COLO829 (cell line): ENCODE data around the gene OR10K2.
"Not testable (repeated sequence)": the region's sequence is repeated elsewhere in the genome, so short reads cannot be mapped to it uniquely, and the experiment has no call there.

Experiments
- DNase-seq: peaks from one replicate; pipeline ENCODE4 v3.0.0; 2012; ENCODE audit warnings: low spot score

OR10K2 gene, protein sequence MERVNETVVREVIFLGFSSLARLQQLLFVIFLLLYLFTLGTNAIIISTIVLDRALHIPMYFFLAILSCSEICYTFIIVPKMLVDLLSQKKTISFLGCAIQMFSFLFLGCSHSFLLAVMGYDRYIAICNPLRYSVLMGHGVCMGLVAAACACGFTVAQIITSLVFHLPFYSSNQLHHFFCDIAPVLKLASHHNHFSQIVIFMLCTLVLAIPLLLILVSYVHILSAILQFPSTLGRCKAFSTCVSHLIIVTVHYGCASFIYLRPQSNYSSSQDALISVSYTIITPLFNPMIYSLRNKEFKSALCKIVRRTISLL

DNA sequence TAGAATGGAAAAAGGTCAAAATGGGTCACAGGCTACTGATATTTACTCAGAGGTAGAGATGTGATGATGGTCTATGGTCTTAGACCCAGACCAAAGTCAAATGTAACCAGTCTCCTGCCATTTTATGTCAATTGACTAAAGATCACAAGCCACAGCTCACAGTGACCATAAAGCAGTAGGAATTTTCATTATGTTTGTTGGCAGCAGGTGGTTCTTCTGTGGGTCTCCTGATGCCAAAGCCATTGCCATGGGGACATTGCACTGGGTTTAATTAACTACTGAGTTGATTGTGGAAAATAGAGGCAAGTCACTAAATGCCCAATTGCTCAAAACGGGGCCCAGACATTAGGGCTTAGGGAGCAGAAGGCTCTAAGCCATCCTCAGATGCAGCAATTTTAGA lies at the start of gene OR10K2:
Gene OR10K2, minus strand, starts transcription at position 101 of the 400 bp plus-strand sequence. CDS start 5,371 bp downstream, outside the sequence.
- no peak for DNase-seq

DNA sequence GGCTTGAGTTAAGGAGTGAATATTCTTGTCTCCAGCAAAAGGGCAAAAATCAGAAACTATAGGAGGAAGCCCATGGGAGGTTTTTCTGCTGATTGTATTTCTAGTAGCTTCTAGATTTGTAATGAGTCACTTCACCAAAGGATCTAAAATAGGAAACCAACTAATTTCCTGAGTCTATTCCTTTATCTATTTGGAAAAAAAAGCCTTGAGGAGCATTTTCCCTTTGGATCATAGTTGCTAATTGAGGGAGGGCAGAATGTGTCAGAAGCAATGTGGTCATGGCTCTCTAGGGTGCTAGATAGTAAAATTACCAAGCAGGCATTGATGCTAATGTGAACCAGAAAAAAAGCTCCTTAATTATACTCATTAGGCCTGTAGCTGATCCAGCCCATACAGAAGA lies 45.9 kb upstream of the OR10K2 start, which contains the start of gene OR10R2:
Gene OR10R2, plus strand, starts transcription at position 301 of the 400 bp plus-strand sequence. CDS start 106 bp downstream, outside the sequence.
- no peak for DNase-seq

DNA sequence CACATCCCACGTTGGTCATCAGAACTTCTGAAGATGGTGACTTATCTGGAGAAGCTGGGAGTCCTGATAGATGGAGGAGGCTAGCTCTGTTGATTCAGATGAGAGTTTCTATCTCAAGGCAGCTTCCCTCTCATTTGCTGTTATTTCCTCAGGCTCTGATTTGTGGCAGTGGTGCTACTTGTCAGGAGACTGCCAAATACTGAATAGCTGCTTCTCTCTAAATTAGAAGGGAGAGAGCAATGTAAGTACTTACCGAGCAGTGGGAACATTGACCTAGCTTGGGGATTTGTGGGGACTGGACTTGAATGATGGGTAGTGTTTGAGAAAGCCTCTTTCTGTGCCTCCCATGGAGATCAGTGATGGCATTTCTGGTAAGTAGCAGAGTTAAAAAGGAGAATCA lies 35.5 kb upstream of the OR10K2 start, which contains the start of gene OR10K1:
Gene OR10K1, plus strand, starts transcription at position 301 of the 400 bp plus-strand sequence. CDS start 3,728 bp downstream, outside the sequence.
- no peak for DNase-seq

DNA sequence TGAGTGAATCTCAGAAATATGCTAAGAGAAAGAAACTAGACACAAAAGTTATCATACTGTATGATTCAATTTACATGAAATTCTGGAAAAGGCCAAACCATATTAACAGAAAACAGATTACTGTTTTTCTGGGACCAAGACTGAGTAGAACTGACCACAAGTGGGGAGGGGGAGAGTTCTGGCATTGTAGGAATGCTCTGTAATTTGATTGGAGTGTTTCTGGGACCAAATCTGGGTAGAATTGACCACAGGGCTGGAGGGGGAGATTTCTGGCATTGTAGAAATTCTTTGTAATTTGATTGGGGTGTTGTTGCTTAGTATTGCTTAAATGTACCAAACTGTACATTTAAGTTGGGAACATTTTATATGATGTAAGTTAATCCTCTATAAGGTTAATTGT lies 32.2 kb upstream of the OR10K2 start:
- no peak for DNase-seq

DNA sequence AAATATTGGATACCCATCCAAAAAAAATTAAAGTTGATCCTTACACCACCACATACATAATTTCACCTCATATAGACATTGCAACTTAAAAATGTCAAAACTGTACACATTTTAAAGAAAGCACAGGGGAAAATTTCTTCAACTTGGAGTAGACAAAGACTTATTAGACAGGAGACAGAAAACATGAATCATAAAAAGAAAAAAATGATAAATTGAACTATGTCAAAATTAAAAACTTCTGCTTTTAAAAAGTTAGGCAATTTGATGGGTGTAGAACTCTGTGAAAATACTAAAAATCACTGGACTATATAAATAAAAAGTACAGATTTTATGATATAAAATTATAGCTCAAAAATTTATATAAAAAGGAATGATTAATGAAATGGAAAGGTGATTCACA lies 31.2 kb upstream of the OR10K2 start:
- DNase-seq: no peak

DNA sequence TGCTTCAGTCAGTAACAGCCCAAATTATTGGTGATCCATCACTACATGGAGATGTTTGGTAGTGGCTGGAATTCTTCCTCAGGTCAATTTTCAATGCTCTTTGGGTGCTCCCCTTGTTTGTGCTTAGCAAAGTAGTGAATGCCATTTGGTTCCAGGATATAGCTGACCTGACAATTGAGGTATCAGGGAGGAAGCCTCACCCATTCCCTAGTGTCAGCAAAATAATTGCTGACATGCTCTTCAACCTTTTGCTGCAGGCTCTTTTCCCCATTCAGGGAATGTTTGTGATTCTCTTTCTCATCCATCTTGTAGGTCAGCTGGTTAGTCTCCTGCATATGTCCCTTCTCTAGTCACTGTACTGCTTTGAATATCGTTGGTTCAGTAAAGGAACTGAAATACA lies 28.5 kb upstream of the OR10K2 start:
- no peak for DNase-seq

DNA sequence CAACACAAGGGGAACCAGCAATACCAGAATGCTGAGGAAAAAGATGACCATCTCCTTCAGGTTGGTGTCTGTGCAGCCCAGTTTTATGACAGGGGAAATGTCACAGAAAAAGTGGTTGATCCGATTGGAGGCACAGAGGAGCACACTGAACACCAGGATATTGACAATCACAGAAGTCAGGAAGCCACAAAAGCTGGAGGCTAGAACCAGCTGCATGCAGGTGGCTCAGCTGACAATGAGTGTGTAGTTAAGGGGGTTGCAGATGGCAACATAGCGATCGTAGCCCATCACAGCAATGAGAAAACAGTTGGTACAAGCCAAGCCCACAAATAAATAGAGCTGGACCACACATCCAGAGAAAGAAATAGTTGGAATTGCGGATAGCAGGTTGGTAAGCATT lies 19.3 kb upstream of the OR10K2 start:
- DNase-seq: no peak

DNA sequence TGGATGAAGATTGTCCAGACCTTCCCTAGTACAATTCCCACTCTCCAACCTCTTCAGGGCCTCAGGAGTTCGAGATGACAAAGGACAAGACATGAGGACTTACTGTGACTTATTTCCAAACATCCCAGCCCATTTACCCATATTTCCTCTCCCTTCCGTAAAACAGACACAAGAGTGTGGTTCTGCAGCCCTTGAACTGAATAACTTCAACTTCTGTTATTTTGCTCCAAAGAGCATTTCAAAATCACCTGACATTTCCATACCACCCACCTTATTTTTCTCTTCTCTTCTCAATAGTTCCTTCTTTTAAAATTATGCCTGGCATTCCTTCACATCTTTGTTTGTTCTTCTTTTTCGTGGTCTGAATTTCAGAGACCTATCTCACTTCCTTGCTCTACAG lies 8.7 kb upstream of the OR10K2 start:
- no peak for DNase-seq

DNA sequence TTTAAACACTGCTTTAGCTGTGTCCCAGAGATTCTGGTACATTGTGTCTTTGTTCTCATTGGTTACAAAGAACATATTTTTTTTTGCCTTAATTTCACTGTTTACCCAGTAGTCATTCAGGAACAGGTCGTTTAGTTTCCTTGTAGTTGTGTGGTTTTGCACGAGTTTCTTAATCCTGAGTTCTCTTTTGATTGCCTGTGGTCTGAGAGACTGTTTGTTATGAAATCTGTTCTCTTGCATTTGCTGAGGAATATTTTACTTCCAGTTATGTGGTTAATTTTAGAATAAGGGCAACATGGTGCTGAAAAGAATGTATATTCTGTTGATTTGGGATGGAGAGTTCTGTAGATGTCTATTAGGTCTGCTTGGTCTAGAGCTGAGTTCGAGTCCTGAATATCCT lies 4.1 kb upstream of the OR10K2 start:
- not testable (repeated sequence) for DNase-seq

DNA sequence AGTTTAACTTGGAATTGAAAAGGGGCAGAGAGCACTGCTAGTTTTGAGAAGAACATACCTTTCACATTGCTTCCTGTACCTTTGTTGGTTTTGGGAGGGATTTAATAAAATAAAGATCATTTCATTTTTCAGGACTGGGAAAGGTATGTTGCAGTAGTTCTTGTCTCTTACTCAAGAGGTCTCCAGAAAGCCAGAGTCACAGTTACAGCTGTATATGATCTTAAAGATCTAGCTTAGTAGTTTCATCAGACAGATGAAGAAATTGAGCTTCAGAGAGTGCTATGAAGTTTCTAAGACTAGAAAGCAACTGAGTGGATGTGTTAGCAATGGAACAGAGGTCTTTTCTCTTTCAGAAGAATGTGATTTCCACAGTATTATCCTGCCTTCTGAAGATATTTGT lies 1.0 kb downstream of the OR10K2 start:
- DNase-seq: no peak

DNA sequence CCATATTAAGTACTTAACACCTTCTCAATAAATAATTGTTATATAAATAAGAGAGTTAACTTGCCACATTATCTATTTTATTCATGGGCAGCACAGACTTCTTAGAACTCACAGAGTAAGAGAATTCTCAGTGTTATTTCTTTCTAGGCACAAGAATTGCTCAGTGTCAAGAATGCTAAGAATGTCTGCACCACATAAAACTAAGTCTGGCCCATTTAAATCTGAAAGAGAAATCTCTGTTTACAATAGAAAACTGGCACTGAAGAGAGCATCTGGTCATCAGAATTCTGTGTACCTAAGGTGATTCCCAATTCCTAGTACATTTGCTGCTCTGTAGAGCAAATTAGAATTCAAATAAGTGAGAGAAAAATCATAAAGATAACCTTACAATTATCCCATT lies 3.8 kb downstream of the OR10K2 start:
- no peak for DNase-seq

DNA sequence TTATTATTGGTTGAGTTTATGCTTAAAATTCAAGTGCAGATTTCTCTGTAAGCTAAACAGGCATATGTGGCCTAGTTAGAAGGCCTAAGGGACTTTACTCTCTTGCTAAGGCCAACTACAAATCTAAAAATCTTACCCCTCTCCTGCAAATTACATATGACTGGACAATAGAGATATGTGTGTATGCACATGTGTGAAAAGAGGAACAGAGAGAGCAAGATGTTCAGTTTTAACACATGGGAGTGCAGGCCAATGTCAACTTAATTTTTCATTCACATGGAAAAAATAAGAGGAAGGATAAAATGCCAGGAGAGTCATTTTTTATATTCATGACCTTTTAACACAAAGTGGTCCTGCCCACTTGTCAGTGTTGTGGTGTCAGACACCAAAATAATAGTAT lies 8.5 kb downstream of the OR10K2 start:
- no peak for DNase-seq

DNA sequence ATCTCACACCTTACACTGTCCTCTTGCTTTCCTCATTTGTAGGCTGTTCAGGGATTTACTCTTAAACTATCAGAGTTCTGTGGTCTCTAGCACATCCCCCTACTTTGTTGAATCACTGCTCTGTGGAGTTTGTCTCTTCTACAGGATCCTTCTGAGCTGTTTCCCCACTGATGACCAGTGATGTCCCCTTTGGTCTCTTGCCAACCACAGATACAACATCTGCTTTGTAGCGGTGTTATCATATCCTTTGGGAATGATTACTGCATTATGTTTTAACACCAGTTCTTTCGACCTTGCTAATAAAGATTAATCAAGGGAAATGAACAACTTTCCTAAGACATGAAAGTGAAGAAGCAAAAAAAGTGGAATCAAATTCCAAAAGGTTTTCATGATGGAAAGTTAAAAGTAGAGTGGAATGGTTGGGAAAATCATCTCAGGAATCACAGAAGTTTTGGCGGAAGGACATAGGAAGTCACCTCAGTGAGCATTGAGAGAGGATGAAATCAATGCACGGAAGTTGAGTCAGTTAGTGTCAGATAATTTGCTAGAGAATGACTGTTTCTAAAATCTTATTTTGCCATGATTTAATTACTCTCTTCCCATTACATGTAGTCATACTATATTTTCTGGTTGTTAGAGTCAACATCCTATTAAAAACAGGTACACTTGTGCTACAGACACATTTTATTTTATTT lies 11.2 kb downstream of the OR10K2 start:
- no peak for DNase-seq

DNA sequence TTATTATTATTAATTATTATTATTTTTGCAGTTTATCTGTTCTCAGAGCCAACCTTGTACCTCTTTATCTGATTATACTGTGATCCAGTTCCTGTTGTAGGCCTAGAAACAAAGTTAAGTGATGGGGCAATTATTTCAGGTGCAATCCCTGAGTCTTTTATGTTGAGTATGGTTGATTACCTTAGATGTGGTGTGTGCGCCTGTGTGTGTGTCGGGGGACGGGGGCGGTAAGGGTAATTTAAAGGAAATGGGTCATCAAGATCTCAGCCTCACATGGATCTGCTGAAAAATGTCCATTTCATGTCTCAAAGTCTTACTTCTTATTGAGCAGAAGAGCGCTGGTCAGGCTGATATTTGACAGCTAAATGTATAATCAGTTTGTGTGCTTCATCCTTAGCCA lies 18.9 kb downstream of the OR10K2 start:
- DNase-seq: no peak

DNA sequence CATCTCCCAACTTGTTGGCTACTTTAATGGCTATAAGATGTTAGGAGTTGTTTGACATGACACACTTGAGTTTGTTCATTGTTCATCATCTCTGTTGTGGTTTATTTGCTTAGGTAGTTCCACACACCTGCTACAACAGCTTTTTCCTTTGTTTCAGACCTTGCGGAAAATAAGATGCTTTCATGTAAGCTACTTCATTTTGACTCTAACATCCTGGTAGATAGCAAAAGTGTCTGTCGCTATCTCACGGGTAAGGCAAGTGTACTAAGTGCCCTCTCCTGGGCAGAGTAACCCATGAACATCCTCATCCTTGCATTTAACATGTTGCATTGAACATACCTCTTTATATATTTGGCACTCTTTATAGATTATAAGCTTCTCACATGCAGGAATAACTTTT lies 25.2 kb downstream of the OR10K2 start:
- DNase-seq: no peak

DNA sequence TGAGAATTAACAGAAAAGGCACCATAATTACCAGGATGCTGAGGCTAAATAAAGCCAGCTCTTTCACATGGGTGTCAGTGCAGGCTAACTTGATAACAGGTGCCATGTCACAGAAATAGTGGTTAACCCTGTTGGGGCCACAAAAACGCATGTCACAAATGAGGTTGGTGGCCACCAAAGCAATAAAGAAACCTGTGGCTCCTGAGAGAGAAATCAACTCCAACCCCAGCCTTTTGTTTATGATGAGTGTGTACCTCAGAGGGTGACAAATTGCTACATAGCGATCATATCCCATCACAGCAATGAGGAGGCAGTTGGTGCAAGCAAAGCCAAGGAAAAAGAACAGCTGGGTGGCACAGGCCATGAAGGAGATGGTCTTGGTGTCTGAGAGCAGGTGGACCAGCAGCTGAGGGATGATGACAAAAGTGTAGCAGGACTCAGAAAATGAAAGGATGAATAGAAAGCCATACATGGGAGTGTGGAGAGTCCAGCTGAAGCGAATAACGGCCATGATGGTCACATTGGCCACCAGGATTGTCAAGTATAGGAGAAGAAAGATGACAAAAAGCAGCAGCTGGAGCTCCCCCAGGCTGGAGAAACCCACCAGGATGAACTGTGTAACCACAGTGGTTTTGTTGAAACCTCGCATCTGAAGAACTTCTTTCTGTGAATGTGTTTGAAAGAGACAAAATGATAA lies 27.1 kb downstream of the OR10K2 start, which contains the start of gene OR10T2:
Gene OR10T2, minus strand, starts transcription at position 649 of the 697 bp plus-strand sequence. Its CDS starts 0 bp downstream, at position 649.
- DNase-seq: no peak

DNA sequence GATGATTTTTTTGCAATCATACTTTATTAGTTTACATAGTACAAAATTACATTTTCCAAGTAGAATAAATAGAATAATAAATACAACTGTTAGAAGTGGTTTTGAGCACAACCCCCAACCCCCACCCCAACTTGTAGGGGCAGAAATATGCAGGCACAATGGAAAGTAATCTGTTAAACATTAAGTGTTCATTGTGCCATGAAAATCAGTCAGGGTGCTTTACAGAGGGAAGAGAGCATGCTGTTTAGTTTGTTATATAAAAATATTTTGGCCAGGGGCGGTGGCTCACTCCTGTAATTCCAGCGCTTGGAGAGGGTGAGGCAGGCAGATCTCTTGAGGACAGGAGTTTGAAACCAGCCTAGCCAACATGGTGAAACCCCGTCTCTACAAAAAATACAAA lies 29.4 kb downstream of the OR10K2 start:
- DNase-seq: no peak

DNA sequence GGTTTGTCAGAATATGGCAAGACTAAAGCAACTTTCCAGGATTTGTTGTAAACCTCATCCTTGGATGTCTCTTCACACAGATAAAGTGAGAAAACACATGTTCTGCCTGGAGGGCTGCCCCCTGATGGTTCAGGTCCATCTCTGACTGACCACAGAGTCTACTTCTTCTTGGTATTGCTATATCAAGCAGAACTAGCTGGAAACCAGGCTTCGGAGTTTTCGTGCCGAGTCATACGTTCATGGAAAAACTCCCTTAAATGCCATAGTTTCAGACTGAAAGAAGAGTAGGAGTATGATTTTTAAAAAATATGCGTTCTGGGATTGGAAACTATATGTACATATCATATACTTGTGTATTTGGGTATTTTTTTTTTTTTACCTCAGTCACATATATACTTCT lies 32.6 kb downstream of the OR10K2 start:
- no peak for DNase-seq

DNA sequence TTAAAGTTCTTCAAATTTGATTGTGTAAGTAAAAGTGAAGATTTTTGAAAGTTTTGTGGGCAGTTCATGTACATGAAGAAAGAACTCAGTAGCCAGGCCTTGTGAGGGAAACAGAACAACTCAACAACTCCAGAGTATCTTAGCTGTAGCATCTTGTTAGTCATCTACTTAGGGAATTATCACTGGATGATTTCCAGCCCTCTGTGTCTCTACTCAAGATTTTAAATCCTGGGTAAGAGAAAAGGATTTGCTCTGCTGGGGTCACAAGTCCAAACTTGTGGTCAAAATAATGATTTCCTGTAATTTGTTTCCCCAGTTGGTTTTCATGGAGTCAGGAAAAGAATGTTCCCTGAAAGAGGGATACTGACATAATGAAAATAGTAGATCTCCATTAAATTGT lies 34.9 kb downstream of the OR10K2 start:
- DNase-seq: no peak

DNA sequence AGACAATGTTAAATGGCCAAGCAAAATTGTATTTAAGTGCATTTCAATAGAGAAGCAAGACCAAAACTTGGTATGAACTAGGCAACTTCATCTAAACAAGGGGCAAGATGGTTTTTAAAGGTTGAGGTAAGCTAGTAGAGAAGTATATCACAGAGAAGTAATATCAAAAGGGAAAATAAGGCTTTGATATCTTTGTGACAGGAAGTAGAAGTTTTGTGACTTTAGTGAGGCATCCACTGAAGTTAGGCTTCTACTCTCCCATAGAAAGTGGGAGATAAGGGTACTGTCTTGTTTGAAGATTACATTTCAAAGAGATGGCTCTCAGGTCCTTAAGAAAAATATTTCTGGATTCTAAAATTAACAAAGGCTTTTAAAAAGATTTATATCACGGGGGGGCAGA lies 35.7 kb downstream of the OR10K2 start:
- no peak for DNase-seq

DNA sequence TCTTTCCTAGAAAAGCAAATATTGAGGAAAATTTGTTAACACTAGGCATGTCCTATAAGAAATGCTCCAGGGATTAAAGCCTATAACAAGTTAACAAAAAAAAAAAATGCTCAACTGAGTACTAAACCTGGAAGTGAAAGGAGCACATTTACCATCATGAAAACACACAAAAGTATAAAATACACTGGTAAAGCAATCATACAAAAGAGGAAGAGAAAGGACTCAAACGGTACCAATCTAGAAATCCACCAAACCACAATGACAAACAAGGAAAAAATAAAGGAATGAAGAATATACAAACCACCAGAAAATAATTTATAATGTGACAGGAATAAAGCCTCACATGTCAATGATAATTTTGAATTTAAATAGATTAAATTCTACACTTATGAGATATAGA lies 51.2 kb downstream of the OR10K2 start:
- DNase-seq: no peak

DNA sequence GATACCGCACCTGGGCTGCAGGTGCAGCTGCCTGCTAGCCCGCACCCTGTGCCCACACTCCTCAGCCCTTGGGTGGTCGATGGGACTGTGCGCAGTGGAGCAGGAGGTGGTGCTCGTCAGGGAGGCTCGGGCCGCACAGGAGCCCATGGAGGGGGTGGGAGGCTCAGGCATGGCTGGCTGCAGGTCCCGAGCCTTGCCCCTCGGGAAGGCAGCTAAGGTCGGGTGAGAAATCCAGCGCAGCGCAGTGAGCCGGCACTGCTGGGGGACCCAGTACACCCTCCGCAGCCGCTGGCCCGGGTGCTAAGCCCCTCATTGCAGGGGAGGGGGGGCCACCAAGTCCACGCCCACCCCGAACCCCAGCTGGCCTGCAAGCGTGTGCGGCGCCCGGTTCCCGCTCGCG lies 51.9 kb downstream of the OR10K2 start:
- DNase-seq: not testable (repeated sequence)
